Suppressor macrophage (primary cell): ENCODE measurements around the gene DNMT3A.
A peak's percentile ranks its signal among the peaks of the same experiment; 100 is the strongest.

Source experiments
- DNase-seq, 4 experiments: peaks; one replicate each; pipeline ENCODE4 v3.0.0-alpha.2; 2020 to 2022

DNMT3A gene

DNA sequence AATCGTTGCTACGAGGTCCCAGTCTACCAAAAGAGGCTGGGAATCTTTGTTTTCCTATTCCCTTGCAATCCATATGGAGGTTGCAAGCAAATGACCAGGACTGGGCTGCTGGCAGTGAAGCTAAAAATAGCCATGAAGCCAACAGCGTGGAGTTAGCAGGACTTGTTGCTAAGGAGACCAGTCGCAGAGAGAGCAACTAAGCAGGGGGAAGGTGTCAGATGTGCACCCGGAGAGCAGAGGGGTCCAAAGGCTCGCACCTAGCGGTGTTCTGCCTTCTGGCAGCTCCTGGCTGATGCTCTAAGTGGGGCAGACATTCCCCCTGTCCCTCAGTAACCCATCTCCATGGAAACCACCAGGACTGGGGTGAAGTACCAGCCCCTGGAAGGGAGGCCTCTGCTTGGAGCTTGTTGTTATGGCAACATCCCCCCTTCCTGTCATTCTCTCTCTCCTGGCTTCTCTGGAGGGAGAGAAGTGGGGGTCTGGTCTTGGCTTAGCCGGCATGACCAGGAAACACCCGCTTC is 84.6 kb downstream of the DNMT3A start:
- DNase-seq, result no peak

DNA sequence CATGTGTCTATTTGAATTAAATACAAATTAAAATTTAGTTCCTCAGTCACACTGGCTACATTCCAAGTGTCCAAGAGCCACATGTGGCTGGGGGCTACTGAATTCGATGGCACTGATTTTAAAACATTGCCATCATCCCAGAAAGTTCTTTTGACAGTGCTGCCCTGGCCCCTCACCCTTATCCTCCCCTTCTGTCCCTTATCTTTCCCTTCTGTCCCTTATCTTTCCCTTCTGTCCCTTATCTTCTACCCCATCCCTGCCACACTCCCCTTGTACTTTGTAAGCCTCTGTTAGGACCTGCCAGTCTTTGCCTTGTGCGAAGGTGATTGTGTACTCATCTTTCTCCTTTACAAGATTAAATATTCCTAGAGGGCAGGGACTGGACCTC is 85.2 kb downstream of the DNMT3A start:
- DNase-seq, result no peak

DNA sequence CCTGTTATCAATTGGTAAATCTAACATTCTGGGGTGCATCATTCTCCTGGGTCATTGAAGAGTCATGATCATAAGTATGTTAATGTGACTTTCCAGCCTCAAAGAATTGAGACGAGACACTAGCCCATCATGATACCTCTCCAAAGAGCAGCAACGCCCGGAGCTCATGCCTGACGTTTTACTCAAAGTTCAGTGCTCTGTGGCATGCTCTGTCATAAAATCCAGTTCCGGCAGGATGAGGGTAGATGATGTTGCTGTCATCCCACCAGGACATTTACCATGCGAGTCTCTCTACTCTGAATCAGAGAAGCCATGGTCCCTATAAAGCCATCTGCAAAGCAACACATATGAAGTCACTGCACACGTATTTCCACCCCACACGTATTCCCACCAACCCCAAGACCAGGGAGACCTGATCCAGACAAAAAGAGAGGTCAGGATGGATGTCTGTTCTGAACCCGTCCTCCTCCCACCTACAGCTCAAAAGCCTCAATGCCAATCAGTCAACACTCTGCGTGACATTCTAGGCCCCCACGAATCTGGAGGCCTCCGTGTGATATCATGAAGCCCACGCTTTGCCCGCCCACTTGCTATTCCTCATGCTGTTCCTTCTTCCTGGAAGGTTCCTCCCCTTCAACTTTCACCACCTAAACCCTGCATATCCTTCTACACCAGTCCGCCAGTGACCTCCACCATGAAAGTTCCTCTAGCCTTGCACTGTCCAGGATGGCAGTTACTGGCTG is 85.8 kb downstream of the DNMT3A start:
- peak in 3 of 4 experiments; percentile 25 to 41 (median 34) for DNase-seq

DNA sequence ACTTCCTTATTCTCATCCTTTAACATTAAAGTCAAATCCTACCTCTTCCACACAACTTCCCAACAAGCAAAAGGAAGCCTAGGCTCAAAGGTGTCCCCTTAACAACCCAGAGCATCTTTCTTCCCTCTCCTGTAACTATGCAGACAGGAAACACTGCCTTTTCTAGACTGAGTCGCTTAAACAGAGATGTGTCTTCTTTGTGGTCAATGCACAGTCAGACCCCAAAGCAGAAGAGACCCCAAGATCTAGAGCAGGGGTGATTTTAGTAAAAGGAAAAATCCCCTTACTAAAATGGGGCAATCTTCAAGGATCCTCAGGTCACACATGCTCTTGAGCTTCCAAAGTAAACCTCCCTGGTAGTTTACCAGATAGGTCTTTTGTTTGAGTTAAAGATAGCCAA is 86.8 kb downstream of the DNMT3A start:
- DNase-seq, result no peak

DNA sequence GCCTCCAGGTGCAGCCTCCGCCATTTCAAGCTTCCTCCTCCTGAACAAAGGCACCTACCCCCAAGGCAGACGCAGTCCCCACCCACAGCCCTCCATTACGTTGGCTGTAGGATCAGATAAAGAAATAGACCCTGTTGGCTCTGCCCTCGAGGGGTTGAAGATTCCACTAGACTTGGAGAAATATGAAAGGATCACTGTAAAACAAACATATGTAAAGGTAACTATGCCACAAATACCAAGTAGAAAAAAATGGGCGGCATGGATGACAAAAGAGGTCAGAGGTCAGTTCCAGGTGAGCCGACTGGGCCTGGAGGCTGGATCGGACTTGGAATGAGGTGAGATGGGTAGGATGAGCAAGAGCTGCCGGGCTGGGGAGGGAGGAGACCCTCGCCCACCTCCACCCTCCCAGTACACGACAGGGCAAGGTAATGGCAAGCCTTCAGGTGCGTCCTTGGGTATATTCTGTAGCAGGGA is 88.5 kb downstream of the DNMT3A start:
- no peak for DNase-seq

DNA sequence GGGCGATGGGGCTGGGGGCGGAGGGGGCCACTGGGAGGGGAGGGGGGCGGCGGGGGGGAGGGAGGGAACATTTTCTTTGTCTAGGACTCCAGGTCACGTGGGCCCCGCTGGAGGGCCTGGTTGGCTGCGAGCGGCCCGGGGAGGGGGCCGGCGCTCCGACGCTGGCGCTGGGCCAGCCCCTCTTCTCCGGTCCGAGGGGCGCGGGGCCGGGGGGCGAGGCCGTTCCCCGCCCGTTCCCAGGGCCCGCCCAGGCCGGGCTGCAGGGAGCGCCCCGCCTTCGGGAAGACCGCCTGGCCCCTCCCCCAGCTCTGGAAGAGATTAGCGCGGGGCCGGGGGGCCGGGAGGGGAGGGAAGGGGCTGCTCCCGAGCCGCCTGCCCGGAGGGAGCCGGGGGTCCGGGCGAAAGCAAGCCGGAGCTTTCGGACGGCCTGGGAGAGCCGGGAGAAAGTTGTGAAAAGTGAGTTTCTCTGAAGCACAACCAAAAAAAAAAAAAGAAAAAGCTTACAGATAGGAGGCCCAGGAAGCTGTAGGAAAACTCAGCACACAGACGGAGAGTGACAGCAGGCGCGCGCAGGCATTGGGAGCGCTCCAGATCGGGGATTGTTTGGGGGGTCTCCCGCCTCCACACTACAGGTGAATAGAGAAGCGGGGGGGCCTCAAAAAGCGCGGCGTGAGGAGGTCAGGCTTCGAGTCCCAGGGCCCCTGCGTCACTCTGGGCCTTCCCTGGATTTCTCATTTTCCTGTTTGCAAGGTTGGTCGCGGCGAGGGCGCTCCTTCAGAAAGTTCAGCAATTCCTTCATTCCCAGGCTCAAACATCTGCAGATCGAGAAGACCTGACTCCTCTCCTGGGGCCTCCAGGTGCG is 89.2 kb downstream of the DNMT3A start:
- DNase-seq, result peak in 1 of 4 experiments; percentile 27

DNA sequence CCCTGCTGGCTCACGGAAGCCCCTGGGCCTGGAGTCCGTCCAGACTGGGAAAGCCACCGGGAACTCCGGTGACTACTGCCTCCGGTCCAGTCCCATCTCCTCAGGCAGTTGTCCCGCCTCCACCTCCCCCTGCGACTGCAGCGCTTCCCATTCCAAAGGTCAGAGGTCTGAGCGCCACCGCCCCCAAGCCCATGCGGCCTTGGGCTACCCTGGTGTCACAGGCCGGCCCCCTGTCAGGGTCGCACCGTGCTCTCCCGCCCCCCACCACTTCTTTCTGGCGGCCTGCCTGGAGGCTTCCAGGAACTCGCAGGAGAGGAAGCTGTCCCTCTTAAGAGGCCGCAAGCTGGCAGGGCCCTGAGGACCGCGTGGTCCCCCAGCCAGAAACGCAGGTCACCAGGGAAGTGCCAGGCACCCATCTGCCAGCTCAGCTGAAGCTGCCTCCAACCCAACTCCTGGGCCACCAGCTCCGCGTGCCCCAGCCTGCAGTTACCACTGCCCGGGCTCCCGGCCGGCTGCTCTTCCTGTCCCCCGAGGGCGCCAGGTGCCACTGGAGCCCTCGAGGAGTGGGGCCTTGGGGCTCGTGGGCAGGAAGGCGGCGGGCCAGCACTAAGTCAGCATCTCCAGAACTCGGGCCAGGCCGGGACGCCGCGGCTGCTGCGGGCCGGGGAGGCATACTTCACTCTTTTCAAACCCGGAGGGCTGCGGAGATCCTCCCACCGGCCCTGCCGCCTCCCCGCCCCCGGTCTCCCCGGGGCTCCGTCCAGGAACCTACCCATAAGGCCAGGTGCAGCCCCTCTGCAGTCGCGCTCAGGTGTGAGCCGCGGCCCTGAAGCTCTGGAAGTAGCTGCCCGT is 90.1 kb downstream of the DNMT3A start:
- DNase-seq, result peak; percentile 54 to 78 (median 70)

DNA sequence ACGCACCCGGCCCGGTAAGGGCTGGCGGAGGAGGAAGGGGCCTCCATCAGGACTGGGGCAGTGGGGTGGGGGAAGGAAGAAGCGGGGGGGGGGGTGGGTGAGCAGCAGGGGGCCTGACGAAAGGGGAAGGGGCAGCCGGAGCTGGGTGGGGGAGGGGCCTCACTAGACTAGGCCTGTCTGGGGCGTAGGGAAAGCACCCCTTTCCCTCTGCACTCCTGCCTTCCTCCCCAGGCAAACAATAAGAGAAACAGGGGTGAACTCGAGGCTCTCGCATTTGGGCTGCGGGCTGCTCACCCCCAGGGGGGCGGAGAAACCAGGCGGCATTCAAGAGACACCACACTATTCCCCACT is 90.7 kb downstream of the DNMT3A start:
- DNase-seq, result no peak

DNA sequence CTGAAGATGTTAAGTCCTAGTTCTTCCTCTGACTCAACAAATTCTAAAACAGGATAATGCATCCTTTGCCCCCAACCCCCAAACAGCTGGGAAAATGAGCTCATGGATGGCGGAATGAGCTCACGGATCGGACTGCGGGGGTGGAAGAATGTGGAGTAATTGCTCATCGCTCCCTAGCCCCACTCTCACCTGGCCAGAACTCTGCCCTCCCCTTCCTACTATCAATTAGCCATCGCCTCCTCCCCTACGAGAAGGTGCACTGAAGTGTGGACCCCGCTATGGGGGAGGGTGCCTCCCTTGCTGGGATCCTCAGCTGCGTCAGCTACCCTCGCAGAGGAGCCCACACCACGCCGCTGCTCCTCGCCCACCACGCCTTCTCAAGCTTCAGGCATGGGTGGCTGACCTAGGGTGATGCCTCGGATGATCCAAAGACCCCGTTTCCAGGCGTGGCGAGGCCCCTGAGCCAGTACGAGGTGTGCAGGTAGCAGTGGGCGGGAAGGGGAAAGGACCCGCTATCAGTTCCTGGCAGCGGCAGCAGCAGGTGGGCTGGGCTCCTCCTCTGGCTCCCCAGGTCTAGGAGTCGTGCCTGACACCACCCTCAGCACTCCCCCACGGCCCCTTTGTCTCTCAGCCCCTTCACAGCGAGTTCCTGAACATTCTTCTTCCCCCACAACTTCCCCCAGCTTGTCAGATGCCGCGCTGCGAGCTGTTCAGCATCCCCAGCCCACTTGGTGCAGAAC is 91.2 kb downstream of the DNMT3A start:
- peak in 1 of 4 experiments; percentile 15 for DNase-seq

DNA sequence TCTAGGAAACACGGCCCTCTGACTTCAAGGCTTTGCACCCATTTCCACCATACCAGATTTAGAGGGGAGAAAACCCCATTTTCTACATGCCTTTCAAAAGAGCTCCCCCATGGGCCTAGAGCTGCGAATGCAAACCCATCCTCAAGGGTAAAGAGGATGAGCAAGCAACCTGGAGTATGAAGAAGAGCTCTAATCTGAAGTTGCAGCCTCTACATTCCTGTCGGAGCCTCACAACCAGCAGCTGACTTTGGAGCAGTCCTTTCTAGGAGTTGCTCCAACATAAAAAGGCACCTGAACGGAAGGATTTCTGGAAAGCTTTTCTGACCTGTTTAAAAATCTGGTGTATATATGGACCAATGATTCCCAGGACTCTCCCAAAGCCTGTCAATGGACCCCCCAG is 91.9 kb downstream of the DNMT3A start:
- no peak for DNase-seq

DNA sequence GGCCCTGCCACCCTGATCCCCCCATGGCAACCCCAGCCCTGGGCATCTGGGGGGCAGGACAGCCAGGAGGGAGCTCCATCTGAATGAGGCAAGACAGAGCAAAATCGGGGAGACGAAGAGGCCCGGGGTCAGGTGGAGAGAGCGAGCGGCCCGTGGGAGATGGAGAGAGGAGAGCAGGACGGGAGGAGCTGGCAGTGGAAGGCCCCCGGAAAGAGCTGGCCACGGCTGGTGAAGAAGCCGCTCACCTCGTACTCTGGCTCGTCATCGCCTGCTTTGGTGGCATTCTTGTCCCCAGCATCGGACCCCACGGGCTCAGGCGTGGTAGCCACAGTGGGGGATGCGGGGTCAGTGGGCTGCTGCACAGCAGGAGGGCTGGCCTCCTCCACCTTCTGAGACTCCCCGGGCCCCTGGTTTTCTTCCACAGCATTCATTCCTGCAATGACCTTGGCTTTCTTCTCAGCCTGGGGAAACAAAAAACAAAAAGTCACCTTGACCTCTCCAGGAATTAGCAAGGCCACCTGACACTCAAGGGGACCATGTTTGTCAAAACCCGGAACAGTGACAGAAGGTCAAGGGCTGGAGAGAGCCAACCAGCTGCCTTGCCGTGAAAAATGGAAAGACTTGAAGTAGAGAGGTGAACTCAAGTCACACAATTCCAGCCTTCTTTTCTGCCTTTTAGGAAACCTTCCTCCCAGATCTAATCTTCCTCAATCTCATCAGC is 93.8 kb downstream of the DNMT3A start:
- no peak for DNase-seq

DNA sequence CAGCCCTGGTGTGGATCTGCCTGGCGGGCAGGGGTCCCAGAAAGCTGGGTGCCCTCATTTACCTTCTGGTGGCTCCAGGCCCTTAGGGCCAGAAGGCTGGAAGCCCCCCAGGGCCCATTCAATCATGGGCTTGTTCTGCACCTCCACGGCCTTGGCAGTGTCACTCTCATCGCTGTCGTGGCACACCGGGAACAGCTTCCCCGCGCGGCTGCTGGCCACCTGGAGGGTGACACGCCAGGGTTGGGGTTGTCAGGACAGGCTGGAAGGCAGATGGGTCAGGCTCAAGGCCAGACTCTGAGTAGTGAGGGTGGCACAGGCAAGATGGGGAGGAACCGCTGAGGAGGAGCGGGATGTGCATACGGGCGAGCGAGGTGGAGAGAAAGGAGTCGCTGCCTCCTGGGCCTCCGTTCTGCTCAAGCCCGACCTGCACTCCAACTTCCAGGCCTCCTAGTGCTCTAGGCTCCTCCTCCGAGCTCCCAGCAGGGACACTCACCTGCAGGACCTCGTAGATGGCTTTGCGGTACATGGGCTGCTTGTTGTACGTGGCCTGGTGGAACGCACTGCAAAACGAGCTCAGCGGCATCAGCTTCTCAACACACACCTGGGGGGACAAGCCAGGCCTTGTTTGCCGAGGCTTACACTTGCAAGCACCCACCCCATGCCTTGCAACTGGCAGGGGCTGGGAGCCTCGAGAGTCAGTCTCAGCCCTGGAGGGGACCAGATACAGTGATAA is 95.0 kb downstream of the DNMT3A start:
- no peak for DNase-seq

DNA sequence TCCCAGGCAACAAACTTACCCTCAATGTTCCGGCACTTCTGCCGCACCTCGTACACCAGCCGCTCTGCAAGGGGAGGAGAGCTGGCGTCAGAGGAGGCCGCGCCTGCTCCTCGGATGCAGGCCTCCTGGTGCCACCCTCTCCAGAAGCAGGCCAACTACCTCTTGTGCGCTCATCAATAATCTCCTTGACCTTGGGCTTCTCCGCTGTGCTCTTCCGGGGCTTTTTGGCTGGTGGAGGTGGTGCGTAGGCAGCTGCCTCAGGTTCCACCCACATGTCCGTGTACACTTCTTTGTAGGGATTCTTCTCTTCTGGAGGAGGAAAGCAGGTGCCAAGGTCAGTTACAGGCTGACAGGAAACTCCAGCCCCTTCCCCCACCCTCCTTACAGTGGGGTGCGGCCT is 95.7 kb downstream of the DNMT3A start:
- no peak for DNase-seq

DNA sequence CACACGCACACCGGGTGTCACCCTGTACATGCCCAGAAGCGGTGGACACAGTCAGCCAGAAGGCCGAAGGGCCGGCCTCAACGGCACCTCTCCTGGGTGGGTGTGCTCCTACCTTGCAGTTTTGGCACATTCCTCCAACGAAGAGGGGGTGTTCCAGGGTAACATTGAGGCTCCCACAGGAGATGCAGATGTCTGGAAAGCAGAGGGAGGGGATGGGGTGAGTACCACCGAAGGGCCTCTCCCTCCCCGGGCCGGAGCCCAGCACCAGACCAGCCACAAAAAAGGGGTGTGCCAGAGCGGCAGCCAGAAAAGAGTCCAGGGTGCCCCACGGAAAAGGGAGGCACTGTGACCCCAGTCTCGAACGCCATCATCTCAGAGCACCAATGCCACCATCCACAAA is 96.6 kb downstream of the DNMT3A start:
- DNase-seq, result no peak

DNA sequence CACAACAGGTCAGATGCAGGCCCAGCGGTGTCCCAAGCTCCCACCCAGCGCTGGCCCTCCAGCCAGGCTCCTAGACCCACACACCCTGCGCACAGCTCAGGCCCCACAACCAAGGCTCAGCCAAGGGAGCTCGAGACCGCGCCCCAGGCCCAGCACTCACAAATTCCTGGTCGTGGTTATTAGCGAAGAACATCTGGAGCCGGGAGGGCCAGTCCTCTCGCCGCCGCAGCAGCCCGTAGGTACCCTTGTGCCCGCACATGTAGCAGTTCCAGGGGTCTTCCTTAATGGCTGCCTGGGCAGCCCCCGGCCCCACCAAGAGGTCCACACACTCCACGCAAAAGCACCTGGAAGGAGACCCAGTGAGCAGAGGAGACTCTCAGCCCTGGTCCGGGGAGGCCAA is 97.7 kb downstream of the DNMT3A start:
- no peak for DNase-seq

DNA sequence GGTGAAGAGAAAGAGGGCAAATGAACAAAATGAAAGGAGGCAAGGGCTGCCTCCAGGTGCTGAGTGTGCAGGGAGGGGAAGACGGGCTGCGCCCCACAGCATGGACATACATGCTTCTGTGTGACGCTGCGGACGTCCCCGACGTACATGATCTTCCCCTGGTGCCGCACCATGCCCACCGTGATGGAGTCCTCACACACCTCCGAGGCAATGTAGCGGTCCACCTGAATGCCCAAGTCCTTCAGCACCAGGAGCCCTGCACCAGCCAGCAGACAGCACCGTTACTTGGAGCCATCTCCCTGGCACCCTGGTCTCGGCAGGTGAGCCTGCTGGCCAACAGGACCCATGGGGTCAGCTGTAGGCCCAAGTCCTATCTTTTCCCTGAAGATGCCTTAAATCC is 100.3 kb downstream of the DNMT3A start:
- no peak for DNase-seq

DNA sequence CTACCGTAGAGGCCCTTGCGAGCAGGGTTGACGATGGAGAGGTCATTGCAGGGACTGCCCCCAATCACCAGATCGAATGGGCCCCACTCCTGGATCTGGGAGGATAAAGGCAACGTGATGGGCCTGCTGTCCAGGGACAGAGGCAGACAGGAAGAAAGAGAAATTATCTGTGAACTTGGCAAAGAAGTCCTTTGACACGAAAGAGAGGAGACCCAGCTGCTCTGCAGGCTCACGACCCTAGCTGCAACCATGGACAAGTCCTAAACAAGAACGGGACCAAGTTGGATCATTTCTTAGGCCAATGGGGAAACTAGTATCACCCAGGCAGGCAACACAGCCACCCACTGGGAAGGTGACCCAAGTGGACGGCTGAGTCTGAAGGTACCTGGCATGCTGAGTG is 101.1 kb downstream of the DNMT3A start:
- no peak for DNase-seq

DNA sequence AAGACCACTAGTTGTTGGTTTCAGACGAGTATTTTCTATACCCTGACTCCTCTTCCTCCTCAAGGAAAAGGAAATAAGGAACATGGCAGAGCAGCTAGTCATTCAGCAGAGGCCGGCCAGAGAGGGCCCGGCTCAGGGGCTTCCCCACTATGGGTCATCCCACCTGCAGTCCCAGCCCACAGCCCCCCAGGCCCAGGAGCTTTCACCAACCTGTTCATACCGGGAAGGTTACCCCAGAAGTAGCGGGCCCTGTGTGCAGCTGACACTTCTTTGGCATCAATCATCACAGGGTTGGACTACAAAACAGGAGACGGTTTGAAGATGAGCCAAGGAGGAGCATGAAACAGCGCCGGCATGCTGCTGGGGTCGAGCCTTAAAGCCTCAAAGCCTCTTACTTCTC is 102.8 kb downstream of the DNMT3A start:
- DNase-seq, result no peak

DNA sequence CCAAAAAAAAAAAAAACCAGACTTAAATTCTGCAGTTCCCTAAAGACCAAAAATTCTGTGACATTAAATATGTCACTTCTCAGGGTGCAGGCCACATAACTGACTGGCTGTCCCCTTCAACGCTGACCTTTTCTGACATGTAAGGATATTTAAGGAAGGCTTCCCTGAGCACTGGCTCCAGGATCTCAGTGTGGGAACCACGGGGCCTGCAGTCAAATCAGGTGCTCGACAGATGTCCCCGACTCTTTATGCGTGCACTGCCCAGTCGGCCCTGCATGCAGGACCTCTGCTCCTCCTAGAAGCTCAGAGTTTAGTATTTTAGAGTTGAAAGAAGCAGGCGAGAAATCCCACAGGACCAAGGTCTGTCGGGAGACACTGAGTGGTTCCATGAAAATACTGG is 104.0 kb downstream of the DNMT3A start:
- no peak for DNase-seq

DNA sequence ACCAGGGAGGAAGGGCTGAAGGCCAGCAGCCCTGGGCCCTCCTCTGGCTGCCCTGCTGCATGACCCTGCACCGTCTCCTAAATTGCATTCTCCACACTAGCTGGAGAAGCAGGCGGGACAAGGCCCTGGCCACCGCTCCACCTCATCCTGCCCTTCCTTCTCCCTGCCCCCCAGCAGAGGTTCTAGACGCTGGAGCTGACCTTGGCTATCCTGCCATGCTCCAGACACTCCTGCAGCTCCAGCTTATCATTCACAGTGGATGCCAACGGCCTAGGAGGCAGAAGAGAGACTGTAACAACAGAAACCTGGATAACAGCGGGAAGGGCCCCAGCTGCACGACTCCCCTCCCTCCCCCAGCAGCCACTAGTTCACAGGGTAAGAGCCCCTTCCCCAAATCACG is 105.0 kb downstream of the DNMT3A start:
- no peak for DNase-seq

DNA sequence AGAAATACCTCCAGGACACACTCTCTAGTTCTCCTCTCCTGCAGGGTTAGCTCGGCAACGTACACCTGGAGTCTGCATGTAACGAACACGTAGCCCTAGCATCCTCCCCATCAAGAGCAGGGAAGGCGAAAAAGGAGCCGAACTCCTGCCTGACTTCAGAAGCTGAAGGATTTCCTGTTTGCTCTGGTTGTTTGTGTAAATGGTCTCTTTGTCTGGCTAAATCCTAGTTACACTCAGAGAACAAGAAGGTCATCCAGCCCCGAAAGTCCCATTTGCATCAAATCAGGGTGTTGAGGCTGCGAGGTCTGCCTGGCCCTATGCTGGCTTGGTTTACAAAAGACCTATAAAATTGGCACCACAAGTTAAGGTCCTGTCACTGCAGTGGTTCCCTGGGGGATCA is 107.0 kb downstream of the DNMT3A start:
- no peak for DNase-seq
